GM12878 (cell line): ENCODE results near the gene GIT1. TPM values are rescaled to one million over a fixed set of nuclear protein-coding genes. Genes with fewer than 3 reads are reported as not detected.
A peak's percentile ranks its signal among the peaks of the same experiment; 100 is the strongest.

ENCODE experiments used
- ATAC-seq: fragments of 200-7000 bp; cut with Tn5 transposase; 3 replicates; pipeline ENCODE4 v1.9.1; 2020; ENCODE audit warnings: mild to moderate bottlenecking, moderate library complexity
- BruUV-seq: library from RNA; stranded (reverse); fragments of 400-500 nt; replicated peaks from 2 replicates; lab custom pipeline; 2021; lab: Mats Ljungman, UMichigan
- CTCF ChIA-PET: fragments of 300-600 bp; sonication (Branson Sonifier 250); formaldehyde crosslinking; extraction: SDS; loops from one replicate; lab custom pipeline; 2021; ENCODE audit warnings: inconsistent platforms; lab: Yijun Ruan, JAX
- POLR2A ChIA-PET: fragments of 350-600 bp; formaldehyde crosslinking; extraction: SDS; loops from one replicate; lab custom pipeline; 2021; ENCODE audit warnings: inconsistent platforms; lab: Charles Lee
- RAD21 ChIA-PET: fragments of 300-600 bp; sonication (Branson Sonifier 250); formaldehyde crosslinking; loops from one replicate; lab custom pipeline; 2023; ENCODE audit warnings: antibody characterized with exemption; ENCODE audit not compliant: unreplicated experiment; lab: Charles Lee
- SMC1A ChIA-PET: fragments of 300-600 bp; sonication (Branson Sonifier 250); formaldehyde crosslinking; loops from one replicate; lab custom pipeline; 2023; ENCODE audit not compliant: unreplicated experiment, uncharacterized antibody; lab: Charles Lee
- DNase-seq: peaks from one replicate; pipeline ENCODE4 v3.0.0-alpha.2; 2011; ENCODE audit warnings: low read depth, low spot score
- FAIRE-seq: peaks from 3 replicates; lab custom pipeline; 2011; peaks lifted over from hg19 to GRCh38; lab: Jason Lieb, UNC
- H2AFZ ChIP-seq: 2 replicates; pipeline ENCODE4 v1.6.0; 2011; ENCODE audit warnings: low read depth, low read length, control low read depth; ENCODE audit not compliant: control insufficient read depth
- H3K27ac ChIP-seq: 2 replicates; pipeline ENCODE4 v1.5.1; 2011; ENCODE audit warnings: control low read depth; ENCODE audit not compliant: control insufficient read depth, insufficient read depth
- H3K27me3 ChIP-seq, 2 experiments: replicated peaks in 1 of 2; 2 replicates each; pipeline versions ENCODE4 v1.6.0 to v1.6.1; 2011; ENCODE audit warnings: low read length in 1 of 2; ENCODE audit not compliant: control insufficient read depth in 2 of 2, insufficient read depth in 2 of 2
- H3K36me3 ChIP-seq, 2 experiments: 2 replicates each; pipeline ENCODE4 v1.5.1; 2011; ENCODE audit warnings: low read length in 1 of 2; ENCODE audit not compliant: control insufficient read depth in 2 of 2, insufficient read depth in 2 of 2
- H3K4me1 ChIP-seq: 2 replicates; pipeline ENCODE4 v1.6.1; 2011; ENCODE audit warnings: mild to moderate bottlenecking, low read length, moderate library complexity, mixed read lengths; ENCODE audit not compliant: control insufficient read depth, insufficient read depth
- H3K4me2 ChIP-seq: 2 replicates; pipeline ENCODE4 v1.6.0; 2011; ENCODE audit warnings: control low read depth; ENCODE audit not compliant: control insufficient read depth, insufficient read depth
- H3K4me3 ChIP-seq: fragments of 200-600 bp; sonication (generic); 2 replicates; pipeline ENCODE4 v1.5.1; 2016
- H3K79me2 ChIP-seq: 2 replicates; pipeline ENCODE4 v1.6.0; 2011; ENCODE audit warnings: low read length; ENCODE audit not compliant: control insufficient read depth, insufficient read depth
- H3K9ac ChIP-seq: 2 replicates; pipeline ENCODE4 v1.8.0; 2011; ENCODE audit warnings: low read length, control low read depth, mixed read lengths; ENCODE audit not compliant: control insufficient read depth, insufficient read depth
- H3K9me3 ChIP-seq: replicated peaks from 3 replicates; pipeline ENCODE4 v1.5.1; 2011; ENCODE audit warnings: mild to moderate bottlenecking, low read length; ENCODE audit not compliant: control insufficient read depth, insufficient read depth
- H4K20me1 ChIP-seq: 2 replicates; pipeline ENCODE4 v1.6.0; 2011; ENCODE audit not compliant: control insufficient read depth, insufficient read depth
- BCL11A ChIP-seq: IDR thresholded peaks from 2 replicates; pipeline ENCODE4 v1.6.1; 2011; ENCODE audit warnings: low read depth, low read length
- BHLHE40 ChIP-seq, 2 experiments: fragments of 450-650 bp in 1 of 2; IDR thresholded peaks; 2 replicates each; pipeline ENCODE4 v1.6.1; 2011 to 2017; ENCODE audit warnings: low read depth in 2 of 2, borderline replicate concordance in 1 of 2, improper control_type of control experiment in 1 of 2, low read length in 1 of 2, mild to moderate bottlenecking in 1 of 2
- CHD4 ChIP-seq: fragments of 200-600 bp; sonication (generic); IDR thresholded peaks from 2 replicates; pipeline ENCODE4 v1.6.1; 2016; ENCODE audit warnings: mild to moderate bottlenecking
- CREB1 ChIP-seq: IDR thresholded peaks from 2 replicates; pipeline ENCODE4 v1.6.1; 2012; ENCODE audit warnings: low read depth, mild to moderate bottlenecking, inconsistent platforms
- EGR1 ChIP-seq, 2 experiments: IDR thresholded peaks; 1 replicate in 1 of 2; 2 replicates in 1 of 2; pipeline ENCODE4 v1.6.1; 2011 to 2012; ENCODE audit warnings: low read depth in 2 of 2, low read length in 2 of 2, borderline replicate concordance in 1 of 2, mild to moderate bottlenecking in 1 of 2, moderate library complexity in 1 of 2
- EP300 ChIP-seq, 2 experiments: fragments of 150-350 bp in 1 of 2; IDR thresholded peaks; 2 replicates each; pipeline ENCODE4 v1.6.1; 2011 to 2012; ENCODE audit warnings: low read depth in 2 of 2, low read length in 2 of 2, borderline replicate concordance in 1 of 2, improper control_type of control experiment in 1 of 2, inconsistent platforms in 1 of 2; ENCODE audit not compliant: control insufficient read depth in 1 of 2
- IKZF1 ChIP-seq: fragments of 450-650 bp; conservative IDR thresholded peaks from 2 replicates; pipeline ENCODE4 v1.6.1; 2017; ENCODE audit warnings: antibody characterized with exemption, mild to moderate bottlenecking
- MLLT1 ChIP-seq: fragments of 450-650 bp; IDR thresholded peaks from 2 replicates; pipeline ENCODE4 v1.6.1; 2016; ENCODE audit warnings: mild to moderate bottlenecking
- MXI1 ChIP-seq: fragments of 150-350 bp; IDR thresholded peaks from 2 replicates; pipeline ENCODE4 v1.6.1; 2011; ENCODE audit warnings: low read depth, mild to moderate bottlenecking, inconsistent platforms, low read length, improper control_type of control experiment
- NFIC ChIP-seq: IDR thresholded peaks from 2 replicates; pipeline ENCODE4 v1.6.1; 2012; ENCODE audit warnings: low read depth, mild to moderate bottlenecking, inconsistent platforms, low read length, moderate library complexity
- NR2C1 ChIP-seq: fragments of 450-650 bp; IDR thresholded peaks from 2 replicates; pipeline ENCODE4 v1.6.1; 2017; ENCODE audit warnings: antibody characterized with exemption, mild to moderate bottlenecking, moderate library complexity
- RELB ChIP-seq: fragments of 450-650 bp; IDR thresholded peaks from 2 replicates; pipeline ENCODE4 v1.6.1; 2017; ENCODE audit warnings: low read depth, mild to moderate bottlenecking, moderate library complexity
- TARDBP ChIP-seq: IDR thresholded peaks from 2 replicates; pipeline ENCODE4 v1.6.1; 2016; ENCODE audit warnings: borderline replicate concordance
- TCF3 ChIP-seq: IDR thresholded peaks from 2 replicates; pipeline ENCODE4 v1.6.1; 2012; ENCODE audit warnings: low read depth, mild to moderate bottlenecking, low read length, borderline replicate concordance; ENCODE audit not compliant: insufficient read depth
- TCF7 ChIP-seq: IDR thresholded peaks from 2 replicates; pipeline ENCODE4 v1.6.1; 2014; ENCODE audit warnings: antibody characterized with exemption, borderline replicate concordance
- ZNF384 ChIP-seq: IDR thresholded peaks from 2 replicates; pipeline ENCODE4 v1.6.1; 2012; ENCODE audit warnings: low read depth, mild to moderate bottlenecking, low read length, improper control_type of control experiment, borderline replicate concordance
- ZZZ3 ChIP-seq: IDR thresholded peaks from 2 replicates; pipeline ENCODE4 v1.6.1; 2011; ENCODE audit warnings: low read depth; ENCODE audit not compliant: control insufficient read depth, insufficient read length
- WGBS: methylation state at CpG from one replicate; pipeline ENCODE4 v1.1.6; 2016; ENCODE audit warnings: low lambda C conversion rate; ENCODE audit not compliant: insufficient replicate concordance, insufficient coverage; ENCODE audit errors: missing lambda C conversion rate; 5-methylcytosine and 5-hydroxymethylcytosine counted together
- in situ Hi-C: fragments of 300-500 bp; cut with MboI; formaldehyde crosslinking; loops from 9 replicates; pipeline ENCODE4 v1.14.3; 2018; ENCODE audit warnings: mixed read lengths
- intact Hi-C: fragments of 100-400 bp; cut with micrococcal nuclease; formaldehyde crosslinking; loops from one replicate; pipeline ENCODE4 v1.14.2; 2022; ENCODE audit not compliant: unreplicated experiment
- polyA plus RNA-seq, 11 experiments: library from polyadenylated mRNA; depleted of rRNA in 4 of 11; unstranded in 6 of 11; stranded (reverse) in 5 of 11; fragments of >200 nt; fragmentation: Nextera tagmentation in 4 of 11; fragmentation: Illumina TruSeq in 1 of 11; extraction: Ambion mirVana in 4 of 11; extraction: Trizol in 1 of 11; gene quantifications; 1 replicate in 1 of 11; 2 replicates in 10 of 11; pipeline versions ENCODE4 v1.2.1 to v1.2.3, GENCODE V29; 2011 to 2016; ENCODE audit warnings: inconsistent platforms in 2 of 11, missing spikeins in 2 of 11, low read depth in 1 of 11
- total RNA-seq, 4 experiments: library from RNA; depleted of rRNA in 3 of 4; stranded (reverse); fragments of >200 nt in 3 of 4; fragmentation: Illumina TruSeq in 1 of 4; extraction: Trizol in 1 of 4; gene quantifications; 2 replicates each; pipeline versions ENCODE4 v1.2.1 to v1.2.3, GENCODE V29; 2013 to 2021

Gene GIT1
- total and polyA plus RNA-seq, 10 of the 15 experiments (the other 5 are each of a cell fraction or from before 2014, with no cell fraction given), result 0.24 to 45.3 (median 20.9) TPM

- TF ChIP-seq MXI1, result peak; percentile 39; the same call in 1 of the 2 replicates
Measured at GRCh38 chr17:29549177-29549923, 40.1 kb downstream of the GIT1 start (continued).

DNA sequence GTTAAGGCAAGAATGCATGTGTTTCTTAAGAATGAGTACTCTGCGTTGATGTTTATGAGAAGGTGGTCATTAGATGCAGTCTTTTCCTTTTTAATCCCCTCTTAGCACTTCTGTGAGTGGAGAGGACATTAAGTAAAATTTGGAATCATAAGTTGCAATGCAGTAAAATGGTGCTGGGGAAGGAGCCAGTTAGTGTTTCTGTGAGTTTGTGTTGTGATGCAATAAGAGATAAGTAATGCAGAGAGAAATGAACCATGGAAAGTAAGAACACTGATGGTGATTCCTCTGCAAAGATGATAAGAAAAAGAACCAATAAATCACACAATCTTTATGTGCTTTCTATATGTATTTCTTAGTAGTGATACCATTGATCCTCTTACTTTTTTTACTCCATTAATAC, 42.6 kb downstream of the GIT1 start:
- Histone ChIP-seq H3K9me3 (no peaks in the 10 kb centered on the region), H3K9ac (no peak overlapping the region), H3K4me3 (no peak overlapping the region)
- intact Hi-C loops, result no loop called here
- FAIRE-seq, result no peak
- TF ChIP-seq MLLT1 (no peak), NR2C1 (no peak), MXI1 (no peak), IKZF1 (no peak), RELB (no peak), ZZZ3 (no peak), BCL11A (no peak), TCF7 (no peak), EGR1 (IDR thresholded peaks at IDR 0.05; ENCODE audit: borderline replicate concordance in 1 of 2, low read depth in 2 of 2, low read length in 2 of 2) (no peak), NFIC (no peak), EP300 (IDR thresholded peaks at IDR 0.05; ENCODE audit: borderline replicate concordance in 1 of 2, control insufficient read depth in 1 of 2, low read depth in 2 of 2, low read length in 2 of 2) (no peak), CREB1 (no peak), TARDBP (no peak), ZNF384 (no peak), BHLHE40 (IDR thresholded peaks at IDR 0.05; ENCODE audit: borderline replicate concordance in 1 of 2, low read depth in 2 of 2, low read length in 1 of 2) (no peak), CHD4 (no peak), TCF3 (no peak)
- TF ChIP-seq, all 136 proteins: peak for 0
- ATAC-seq (no peak), DNase-seq (no peak)
- no peak overlapping the region for H3K4me2 ChIP-seq
- H4K20me1 ChIP-seq, result no peaks in the 10 kb centered on the region
- in situ Hi-C loops, result no loop called here
- no TSS peak for BruUV-seq
- peaks cover 4 to 14% of the 10 kb centered on the region in 2 experiments; a peak in 3 of 4 replicates for H3K36me3 ChIP-seq
- no peaks in the 10 kb centered on the region for H3K27me3 ChIP-seq
- ChIA-PET CTCF (interaction anchor here (1.1 to 2.2 kb wide), 3 partner anchors 9 to 177 kb away, joined by 3 to 9 read pairs (median 6); no protein-coding TSS in a partner anchor), RAD21 (no interaction called here), SMC1A (interaction anchor here (1.1 kb wide), 1 partner anchor 10 kb away, joined by 3 read pairs; no protein-coding TSS in a partner anchor), POLR2A (no interaction called here)
- H3K27ac ChIP-seq, result no peak overlapping the region
- H3K79me2 ChIP-seq, result no peaks in the 10 kb centered on the region
- H3K4me1 ChIP-seq, result peaks cover 9% of the 10 kb centered on the region; the same call in 1 of the 2 replicates
- WGBS, result 100% methylated on average over 1 of the region's 1 CpG
- H2AFZ ChIP-seq, result no peak overlapping the region
